Smooth muscle cell of the brain vasculature (primary cell): Measurements from ENCODE around the gene MTCH1.

Source experiments
- DNase-seq: peaks from one replicate; pipeline ENCODE4 v3.0.0-alpha.2; 2012; ENCODE audit warnings: low read depth, low spot score

MTCH1 gene

GRCh38 chr6:37017606-37018197 is 31.7 kb upstream of the MTCH1 start:
- no peak for DNase-seq

GRCh38 chr6:37016995-37017394 is 31.0 kb upstream of the MTCH1 start:
- DNase-seq: no peak

- DNase-seq: no peak
These were observed 29.5 kb upstream of the MTCH1 start for GRCh38 chr6:37015532-37015931.

GRCh38 chr6:37014667-37015066 is 28.7 kb upstream of the MTCH1 start:
- no peak for DNase-seq

- DNase-seq: no peak
These were observed 27.8 kb upstream of the MTCH1 start for GRCh38 chr6:37013516-37014491.

GRCh38 chr6:37011656-37012378 is 25.8 kb upstream of the MTCH1 start:
- peak; percentile 58 for DNase-seq

GRCh38 chr6:37010402-37010892 is 24.5 kb upstream of the MTCH1 start:
- DNase-seq: no peak

- no peak for DNase-seq
These were observed 22.8 kb upstream of the MTCH1 start for GRCh38 chr6:37008484-37009465.

- no peak for DNase-seq
These were observed 21.5 kb upstream of the MTCH1 start for GRCh38 chr6:37007340-37008043.

GRCh38 chr6:37006793-37007339 is 20.9 kb upstream of the MTCH1 start:
- no peak for DNase-seq

- DNase-seq: no peak
These were observed 20.0 kb upstream of the MTCH1 start for GRCh38 chr6:37005827-37006567.

- no peak for DNase-seq
These were observed 19.2 kb upstream of the MTCH1 start, which contains the start of gene FGD2 for GRCh38 chr6:37005061-37005810. TSS of gene FGD2 (plus strand) at chr6:37005655. CDS start at chr6:37005818, 163 bp downstream.

GRCh38 chr6:37004044-37004980 is 18.3 kb upstream of the MTCH1 start:
- no peak for DNase-seq

GRCh38 chr6:36999751-37000125 is 13.7 kb upstream of the MTCH1 start:
- no peak for DNase-seq

- DNase-seq: no peak
These were observed 13.2 kb upstream of the MTCH1 start for GRCh38 chr6:36999061-36999750.

GRCh38 chr6:36998723-36999038 is 12.7 kb upstream of the MTCH1 start:
- DNase-seq: no peak
